ENCODE results near the gene MT1F.
"Not testable (repeated sequence)": the region's sequence is repeated elsewhere in the genome, so short reads cannot be mapped to it uniquely, and the experiment has no call there.

MT1F gene

DNA sequence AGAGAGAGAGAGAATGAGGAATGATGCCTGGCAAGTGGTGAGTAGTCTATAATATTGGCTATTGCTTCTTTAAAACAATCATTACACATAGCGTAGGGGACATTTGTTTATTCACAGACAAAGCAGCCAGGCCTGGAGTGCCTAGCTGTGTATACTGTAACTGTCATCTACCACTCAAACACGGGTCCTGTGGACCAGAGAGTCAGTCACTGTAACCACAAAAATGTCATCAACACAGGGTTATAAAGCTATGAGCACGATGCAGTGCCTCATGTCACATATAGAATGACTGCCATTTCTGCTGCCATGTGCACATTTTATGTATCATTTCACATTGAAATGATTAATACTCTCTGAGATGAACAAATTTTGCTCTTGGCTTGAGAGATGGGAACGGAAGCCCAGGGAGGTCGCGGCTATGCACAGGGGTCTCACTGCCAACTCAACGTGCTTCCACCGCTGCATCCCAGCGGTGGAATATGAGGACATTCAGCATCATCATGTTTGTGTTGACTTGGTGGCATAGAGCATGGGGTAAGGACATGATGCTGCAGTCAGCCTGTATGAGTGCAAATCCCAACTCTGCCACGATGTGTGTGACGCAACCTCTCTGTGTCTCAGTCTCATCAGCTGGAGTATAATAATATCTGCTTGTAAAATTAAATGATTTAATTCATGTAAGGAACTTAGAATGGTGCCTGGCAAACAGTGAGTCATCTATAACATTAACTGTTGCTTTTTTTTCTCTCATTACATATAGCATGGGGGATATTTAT lies 15.2 kb downstream of the MT1F start:
- peak; percentile 16 for DNase-seq (ENCODE audit: low read depth)

DNA sequence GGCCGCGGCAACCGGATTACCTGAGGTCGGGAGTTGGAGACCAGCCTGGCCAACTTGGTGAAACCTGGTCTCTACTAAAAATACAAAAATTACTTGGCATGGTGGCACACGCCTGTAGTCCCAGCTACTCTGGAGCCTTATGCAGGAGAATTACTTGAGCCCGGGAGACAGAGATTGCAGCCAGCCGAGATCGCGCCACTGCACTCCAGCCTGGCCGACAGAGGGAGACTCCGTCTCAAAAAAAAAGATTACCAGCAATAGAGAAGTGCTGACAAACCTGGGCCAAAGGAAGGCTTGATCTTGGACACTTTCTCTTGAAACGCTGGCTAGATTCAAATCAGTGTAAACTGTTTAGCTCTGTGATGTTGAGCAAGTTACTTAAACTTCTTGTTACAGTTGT lies 16.2 kb downstream of the MT1F start:
- no peak for DNase-seq (ENCODE audit: low read depth)

DNA sequence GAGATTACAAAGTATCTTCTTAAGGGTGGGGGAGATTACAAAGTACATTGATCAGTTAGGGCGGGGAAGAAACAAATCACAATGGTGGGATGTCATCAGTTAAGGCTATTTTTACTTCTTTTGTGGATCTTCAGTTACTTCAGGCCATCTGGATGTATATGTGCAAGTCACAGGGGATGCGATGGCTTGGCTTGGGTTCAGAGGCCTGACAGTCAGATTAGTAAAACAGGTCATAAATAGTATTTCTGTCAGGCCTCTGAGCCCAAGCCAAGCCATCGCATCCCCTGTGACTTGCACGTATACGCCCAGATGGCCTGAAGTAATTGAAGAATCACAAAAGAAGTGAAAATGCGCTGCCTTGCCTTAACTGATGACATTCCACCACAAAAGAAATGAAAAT lies 16.8 kb downstream of the MT1F start:
- DNase-seq (ENCODE audit: low read depth): not testable (repeated sequence)

DNA sequence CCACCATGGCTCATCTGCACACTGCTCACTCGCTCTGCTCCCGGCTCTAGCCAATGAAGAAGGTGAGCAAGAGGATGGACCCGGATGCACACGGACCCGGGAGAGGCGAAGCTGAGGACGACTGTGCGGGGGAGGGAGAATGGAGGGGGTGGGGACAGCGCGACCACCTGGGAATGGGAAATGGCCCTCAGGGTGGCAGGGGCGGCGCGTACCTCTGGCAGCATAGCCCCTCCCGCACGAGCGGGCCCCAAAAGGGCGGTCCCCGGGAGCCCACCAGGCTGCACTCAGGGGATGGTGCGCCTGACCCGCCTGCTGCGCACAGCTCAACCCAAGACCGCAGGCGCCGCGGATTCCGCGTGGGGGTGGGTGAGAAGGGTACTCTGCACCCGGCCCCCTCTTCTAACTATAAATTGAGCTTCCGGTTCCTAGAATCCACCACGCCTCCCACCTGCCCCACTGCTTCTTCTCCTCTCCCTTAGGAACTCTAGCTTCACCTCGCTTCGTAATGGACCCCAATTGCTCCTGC lies 18.0 kb downstream of the MT1F start:
- no peak for DNase-seq (ENCODE audit: low read depth)

DNA sequence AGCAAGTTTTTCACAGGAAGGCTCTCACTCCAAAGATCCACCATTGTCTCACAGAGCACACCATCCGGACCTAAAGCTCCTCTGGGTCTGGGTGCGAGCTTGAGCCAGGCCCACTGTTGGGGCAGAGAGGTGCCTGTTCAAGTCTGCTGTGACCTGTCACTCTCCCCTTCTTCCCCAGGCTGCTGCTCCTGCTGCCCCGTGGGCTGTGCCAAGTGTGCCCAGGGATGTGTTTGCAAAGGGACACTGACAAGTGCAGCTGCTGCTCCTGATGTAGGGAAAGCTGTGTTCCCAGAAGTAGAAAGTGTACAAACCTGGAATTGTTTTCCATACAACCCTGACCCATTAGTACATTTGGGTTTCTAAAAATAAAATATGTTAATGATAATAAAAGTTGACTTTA lies 19.7 kb downstream of the MT1F start:
- no peak for DNase-seq (ENCODE audit: low read depth)

DNA sequence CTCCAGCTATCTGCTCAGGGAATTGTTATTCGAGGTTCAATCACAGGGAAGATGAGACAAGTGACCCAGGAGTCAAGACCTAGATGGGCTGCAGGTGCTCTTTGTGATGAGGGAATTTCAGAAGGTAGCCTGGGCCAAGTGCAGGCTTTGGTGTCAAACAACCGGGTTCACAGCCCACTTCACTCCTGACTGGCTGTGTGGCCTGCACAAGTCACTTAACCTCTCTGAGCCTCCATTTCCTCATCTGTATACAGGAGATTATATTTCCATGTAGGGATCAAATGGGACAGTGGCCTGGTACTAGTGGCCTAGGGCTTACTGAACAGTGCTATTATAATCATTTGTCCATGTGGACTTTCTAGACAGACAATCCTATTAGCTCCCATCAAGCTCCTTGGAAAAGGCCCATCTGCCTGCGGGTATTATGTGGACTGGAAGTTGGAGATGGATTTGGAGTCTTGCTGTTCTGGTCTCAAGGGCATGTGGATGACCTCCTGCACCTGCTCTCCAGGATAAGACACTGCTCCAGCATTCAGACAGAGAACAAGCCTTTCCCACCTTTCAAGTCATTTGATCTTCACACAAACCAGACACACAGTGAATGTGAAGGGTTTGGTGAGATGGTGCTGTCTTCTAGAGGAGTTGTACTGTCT lies 21.4 kb downstream of the MT1F start:
- DNase-seq (ENCODE audit: low read depth): no peak

DNA sequence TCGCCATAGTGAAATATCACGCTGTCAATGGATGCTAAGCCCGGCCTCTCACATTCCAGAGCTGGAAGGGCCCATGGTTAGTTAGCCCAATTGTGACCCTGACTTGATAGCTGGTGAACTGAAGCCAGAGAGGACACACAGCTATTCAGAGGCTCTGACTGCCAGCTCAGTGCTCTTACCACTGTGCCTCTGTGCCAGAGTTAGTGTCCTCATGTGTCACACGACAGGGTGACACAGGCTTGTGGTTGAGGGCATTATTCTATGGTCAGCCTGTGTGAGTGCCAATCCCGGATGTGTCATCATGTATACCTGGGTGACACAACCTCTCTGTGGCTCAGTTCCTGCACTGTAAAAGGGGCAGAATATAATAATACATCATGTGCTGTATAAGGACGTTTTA lies 22.1 kb downstream of the MT1F start:
- DNase-seq (ENCODE audit: low read depth): peak; percentile 41

DNA sequence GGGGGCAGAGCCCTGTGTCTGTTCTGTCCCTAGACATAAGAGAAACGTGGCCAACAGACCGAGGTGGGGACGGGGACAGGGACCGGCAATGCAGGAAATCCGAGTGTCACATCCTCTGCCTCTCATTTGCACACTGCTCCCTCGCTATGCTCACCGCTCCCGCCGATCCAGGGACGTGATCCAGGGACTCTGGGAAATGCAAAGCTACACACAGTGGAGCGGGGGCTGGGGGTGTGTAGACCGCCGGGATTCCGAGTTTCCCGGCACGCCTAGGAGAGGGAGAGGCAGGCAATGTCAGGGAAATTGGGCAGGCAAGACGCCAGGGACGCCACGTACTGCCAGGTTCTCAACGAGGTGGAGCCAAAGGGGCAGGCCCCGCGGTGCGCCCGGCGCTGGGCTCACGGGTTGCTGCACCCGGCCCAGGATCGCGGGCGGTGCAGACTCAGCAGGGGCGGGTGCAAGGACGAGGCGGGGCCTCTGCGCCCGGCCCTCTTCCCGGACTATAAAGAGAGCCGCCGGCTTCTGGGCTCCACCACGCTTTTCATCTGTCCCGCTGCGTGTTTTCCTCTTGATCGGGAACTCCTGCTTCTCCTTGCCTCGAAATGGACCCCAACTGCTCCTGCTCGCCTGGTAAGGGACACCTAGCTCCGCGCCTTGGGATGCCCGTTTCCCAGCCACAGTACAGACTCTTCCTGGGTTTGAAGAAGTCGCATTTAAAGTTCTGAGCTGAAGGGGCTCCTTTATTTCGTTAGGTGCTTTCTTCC lies 24.4 kb downstream of the MT1F start, which contains the start of gene MT1X:
MT1X (plus strand) TSS at position 532 of the 764 bp plus-strand sequence; CDS start at position 603, 71 bp downstream.
- peak; percentile 92 for DNase-seq (ENCODE audit: low read depth)

DNA sequence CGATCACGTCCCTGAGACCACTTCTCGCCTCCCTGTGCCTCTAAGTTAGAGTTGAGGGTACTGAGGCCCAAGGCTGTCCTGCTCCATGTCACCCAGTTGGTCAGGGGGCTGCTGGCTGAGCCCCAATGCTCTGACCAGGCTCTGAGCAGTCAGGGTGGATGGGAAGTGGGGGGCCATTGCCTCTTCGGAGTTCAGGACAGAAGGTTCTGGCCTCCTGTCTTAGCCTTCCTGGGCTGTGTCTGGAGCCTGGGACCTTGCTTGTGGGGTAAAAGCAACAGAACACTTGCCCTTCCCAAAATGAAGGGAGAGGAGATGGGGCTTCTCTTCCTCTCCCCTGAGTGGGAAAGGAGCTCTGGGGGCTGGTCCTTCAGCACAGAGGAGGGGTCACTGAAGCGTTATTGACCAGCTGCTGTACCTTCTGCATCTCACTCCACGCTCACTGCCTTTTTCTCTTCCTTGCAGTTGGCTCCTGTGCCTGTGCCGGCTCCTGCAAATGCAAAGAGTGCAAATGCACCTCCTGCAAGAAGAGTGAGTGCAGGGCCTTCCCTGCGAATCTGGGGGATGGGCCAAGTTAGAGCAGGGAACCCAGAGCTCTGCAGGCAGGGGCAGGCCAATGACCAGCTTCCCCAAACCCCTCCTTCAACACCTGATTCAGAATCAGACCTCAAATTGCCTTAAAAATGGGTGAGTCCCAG lies 25.1 kb downstream of the MT1F start:
- peak; percentile 24 for DNase-seq (ENCODE audit: low read depth)

DNA sequence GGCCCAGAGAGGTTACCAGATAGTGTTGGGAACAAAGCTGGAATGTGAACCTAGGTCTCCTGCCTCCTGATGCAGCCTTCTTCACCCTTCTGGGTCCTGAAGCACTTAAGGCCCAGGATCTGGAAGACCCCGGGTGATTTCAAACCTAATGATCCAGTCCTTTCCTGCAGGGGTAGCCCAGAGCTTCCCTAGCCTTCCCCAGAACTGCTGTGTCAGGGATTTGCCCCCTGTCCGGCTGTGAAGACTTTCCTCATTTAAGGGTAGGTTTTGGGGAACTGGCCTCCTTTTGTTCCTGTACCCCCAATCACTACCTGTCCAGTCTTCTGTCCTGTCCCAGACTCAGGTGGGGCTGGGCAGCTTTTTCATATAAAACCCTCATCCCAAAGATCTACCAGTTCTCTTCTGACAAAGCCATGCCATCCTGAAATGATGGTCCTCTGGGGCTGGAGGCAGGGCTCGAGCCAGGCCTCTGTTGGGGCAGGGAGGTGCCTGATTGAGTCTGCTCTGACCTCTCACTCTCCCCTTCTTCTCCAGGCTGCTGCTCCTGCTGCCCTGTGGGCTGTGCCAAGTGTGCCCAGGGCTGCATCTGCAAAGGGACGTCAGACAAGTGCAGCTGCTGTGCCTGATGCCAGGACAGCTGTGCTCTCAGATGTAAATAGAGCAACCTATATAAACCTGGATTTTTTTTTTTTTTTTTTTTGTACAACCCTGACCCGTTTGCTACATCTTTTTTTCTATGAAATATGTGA lies 25.8 kb downstream of the MT1F start:
- no peak for DNase-seq (ENCODE audit: low read depth)

DNA sequence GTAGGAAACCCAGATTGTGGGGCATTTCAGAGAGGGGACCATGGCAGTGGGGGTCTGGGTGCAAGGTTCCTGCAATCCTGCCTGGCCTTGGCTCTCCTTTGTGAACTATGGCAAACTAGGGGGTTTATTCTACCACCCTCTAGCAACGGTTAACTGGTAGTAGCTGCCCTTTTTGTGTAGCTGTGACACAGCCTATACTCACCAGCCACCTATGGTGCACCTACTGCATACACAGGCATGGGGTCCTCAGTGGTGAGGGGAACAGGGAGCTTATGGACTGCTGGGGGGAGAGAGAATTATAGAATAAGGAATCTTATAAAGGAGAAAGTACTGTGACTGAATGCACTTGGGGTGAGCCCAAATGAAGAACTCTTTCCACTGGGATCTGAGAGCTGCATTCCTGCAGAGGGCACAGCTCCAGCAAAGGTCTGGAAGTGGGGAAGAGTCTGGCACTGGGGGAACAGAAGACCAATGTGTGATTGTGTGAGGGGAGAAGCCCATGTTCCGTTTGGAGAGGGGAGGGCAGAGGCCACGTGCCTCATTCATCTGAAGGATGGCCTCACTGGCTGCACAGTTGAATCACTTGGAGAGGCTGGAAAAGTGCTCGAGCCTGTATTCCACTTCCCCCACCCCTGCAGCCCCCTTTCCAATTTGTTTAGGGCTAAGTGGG lies 26.6 kb downstream of the MT1F start:
- no peak for DNase-seq (ENCODE audit: low read depth)

DNA sequence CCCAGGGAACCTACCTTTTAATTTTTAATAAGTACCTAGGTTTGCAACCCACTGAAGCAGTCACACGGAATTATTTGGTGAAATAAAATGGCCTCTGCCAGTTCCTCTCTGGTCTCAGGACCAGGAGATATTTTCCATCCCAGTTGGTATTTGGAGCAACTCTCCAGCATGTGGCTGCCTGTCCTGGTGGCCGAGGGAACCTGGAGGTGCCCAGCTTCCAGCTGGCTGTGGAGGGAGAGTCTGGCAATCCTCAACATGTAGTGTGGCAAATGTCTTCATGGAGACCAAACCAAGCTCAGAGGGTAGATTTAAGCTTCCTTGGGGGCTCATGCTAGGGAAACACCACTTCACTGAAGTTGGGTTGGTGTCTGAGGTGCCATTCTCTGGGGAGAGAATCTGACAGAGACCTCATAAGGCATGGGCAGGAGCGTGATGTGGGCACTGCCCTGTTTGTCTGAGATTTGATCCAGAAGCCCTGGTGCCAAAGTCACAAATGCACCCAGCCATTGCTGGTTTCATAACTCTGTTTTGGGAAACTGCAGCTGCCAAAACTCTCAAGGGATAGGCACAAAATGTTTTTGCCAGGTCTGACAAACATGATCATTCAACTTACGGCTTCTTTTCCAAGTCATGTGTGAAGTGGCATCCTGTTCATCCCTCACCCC lies 27.3 kb downstream of the MT1F start:
- no peak for DNase-seq (ENCODE audit: low read depth)

DNA sequence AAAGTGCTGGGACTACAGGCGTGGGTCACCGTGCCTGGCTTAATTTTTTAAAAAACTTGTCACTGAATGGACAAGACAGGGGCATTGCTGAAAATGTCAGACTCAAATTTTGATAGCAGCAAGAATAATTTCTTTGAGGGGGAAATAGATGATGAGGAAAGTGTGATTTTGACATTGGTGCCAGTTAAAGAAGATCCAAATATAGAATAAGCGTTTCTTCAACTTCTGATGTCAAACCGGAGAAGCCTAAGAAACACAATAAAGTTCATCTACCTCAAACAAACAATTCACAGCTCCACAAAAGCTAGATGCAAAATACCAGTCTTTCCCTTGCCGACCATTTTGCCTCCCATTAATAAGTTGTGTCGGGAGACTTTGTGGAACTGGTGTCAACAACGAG lies 29.0 kb downstream of the MT1F start:
- no peak for DNase-seq (ENCODE audit: low read depth)

DNA sequence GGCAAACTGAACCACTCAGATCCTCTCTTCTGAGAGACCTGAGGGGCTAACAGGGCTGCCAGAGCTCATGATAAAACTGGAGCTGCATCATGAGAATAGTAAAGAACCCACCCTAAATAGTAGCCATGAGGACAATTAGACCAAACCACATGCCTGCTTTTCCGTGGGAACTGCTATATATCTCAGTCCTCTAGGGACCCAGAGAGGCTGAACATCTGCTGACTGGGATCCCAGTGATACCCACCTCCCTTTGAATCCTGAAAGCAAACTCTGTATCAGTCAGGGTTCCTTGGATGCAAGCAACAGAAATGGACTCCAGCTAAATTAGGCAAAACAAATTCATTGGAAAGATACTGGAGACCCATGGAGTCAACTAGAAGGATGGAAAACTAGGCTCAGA lies 31.0 kb downstream of the MT1F start:
- peak; percentile 17 for DNase-seq (ENCODE audit: low read depth)

DNA sequence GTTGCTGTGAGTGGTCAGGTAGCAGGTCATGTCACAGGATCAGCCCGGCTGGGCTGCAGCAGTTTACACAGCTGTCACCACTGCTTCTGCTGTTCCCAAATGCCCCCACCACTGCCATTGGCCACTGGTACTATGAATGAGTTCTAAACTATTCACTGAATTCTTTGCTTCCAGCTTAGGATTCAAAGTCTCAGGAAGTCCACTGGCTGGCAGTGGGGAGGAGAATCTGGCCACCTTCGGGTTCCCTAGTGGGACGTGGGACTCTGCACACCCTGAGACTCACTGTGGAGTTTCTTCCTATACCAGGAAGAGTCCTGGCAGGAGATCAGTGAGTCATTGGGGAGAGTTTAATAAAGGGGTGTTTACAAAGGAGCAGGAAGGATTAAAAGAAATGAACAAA lies 31.4 kb downstream of the MT1F start:
- peak; percentile 35 for DNase-seq (ENCODE audit: low read depth)

DNA sequence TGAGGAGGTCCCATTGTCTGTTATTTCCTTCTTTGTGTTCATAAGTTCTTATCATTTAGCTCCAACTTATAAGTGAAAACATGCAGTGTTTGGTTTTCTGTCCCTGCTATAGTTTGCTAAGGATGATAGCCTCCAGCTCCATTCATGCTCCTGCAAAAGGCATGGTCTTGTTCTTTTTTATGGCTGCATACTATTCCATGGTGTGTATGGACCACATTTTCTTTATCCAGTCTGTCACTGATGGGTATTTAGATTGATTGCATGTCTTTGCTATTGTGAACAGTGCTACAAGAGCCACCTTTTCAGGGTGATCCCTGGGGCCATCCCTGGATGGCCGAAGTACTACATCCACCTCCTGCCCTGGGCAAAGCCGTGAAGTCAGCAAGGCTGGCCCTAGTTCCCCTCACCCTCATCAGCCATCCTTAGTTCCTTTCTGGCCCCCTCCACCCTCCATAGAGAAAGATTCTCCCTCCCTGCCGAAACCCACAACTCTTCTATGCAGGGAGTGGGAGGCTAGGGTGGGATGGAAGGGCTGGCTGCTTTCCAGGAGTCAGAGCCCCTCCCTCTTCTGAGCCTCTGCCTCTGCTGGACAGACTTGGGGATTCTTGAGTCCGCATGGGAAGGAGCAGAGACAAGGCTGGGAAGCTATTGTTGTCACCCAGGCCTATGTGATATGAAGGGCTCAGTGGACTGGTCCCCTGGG lies 32.8 kb downstream of the MT1F start:
- DNase-seq (ENCODE audit: low read depth): no peak

DNA sequence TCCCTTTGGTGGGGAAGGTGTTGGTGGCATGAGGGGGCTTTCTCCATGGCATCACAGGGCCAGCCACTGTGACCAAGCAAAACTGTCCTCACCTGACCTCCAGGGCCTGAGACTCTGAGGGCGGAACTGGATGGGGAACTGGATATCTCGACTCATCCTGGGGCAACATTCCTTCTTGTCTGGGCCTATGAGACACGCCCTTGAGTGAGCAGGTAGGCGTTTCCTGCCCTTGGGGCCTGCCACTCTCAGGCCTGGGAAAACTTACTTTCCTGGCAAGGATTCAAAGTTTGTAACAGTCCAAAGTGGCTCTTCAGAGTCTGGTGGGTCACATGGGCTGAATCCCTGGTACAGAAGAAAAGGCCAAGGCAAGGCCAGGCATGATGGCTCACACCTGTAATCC lies 34.1 kb downstream of the MT1F start:
- peak; percentile 86 for DNase-seq (ENCODE audit: low read depth)

DNA sequence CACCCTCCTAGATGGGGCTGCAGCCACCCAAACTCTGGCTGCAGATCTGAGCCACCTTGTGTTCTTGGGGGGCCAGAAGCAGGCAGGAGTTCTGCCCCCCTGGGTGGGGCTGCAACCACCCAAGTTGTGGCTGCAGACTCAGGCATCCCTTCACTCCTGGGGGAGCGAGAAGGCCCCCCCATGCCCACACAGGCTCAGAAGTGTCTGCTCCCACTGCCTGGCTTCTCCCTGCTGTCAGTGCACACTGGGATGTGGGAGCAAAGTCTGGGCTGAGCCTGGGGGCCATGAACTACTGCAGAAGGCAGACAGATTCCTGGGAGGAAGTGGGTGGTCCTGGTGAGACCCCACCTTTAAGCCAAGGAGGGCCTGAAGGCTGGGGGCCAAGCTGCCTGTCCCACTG lies 37.5 kb downstream of the MT1F start:
- no peak for DNase-seq (ENCODE audit: low read depth)

DNA sequence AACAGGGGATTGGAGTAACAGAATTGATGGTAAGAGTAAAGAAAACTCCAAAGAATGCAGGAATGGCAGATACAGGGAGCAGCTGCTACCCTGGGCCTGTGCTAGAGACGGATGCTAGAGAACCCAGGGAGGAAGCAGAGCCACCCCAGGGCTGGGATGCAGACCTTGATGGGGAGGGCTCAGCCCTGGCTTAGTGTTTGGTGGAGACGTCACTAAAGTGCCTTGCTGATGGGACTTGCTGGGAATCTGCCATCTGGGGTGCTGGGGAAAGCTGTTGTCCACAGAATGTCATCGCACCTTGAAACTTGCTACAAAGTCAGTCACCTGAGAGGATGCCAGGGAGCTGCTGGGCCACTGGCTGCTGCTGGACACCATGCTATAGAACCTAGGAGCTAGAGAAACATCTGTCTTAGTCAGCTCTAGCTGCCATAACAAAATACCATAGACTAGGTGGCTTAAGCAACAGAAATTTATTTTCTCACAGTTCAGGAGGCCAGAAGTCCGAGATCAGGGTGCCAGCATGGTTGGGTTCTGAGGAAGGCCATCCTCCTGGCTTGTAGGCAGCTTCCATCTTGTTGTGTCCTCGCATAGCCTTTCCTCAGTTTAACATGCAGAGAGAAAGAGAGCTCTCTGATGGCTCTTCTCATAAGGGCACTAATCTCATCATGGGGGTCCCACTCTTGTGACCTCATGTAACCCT lies 39.8 kb downstream of the MT1F start:
- DNase-seq (ENCODE audit: low read depth): no peak
